ENCODE measurements around the gene RABGEF1.
A peak's percentile ranks its signal among the peaks of the same experiment; 100 is the strongest.
"Not testable (repeated sequence)": the region's sequence is repeated elsewhere in the genome, so short reads cannot be mapped to it uniquely, and the experiment has no call there.

Gene RABGEF1

DNA sequence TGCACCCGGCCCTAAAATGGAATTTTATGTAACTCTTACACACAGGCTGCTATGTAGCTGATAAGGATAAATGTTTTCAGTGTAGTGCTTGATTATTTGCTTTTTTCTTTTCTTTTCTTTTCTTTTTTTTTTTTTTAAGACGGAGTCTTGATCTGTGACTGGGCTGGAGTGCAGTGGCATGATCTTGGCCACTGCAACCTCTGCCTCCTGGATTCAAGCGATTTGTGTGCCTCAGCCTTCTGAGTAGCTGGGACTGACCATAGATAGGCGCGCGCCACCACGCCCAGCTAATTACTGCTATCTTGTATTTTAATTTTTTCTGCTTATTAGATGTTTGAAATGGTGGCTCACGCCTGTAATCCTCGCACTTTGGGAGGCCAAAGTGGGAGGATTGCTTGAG, 3.4 kb downstream of the RABGEF1 start:
- H3K4me3 ChIP-seq (ENCODE audit: low read length) = no peak overlapping the region
- no peak for TF ChIP-seq CTCF (conservative IDR thresholded peaks at IDR 0.05; ENCODE audit: low read length)
- DNase-seq (ENCODE audit: low read depth) = no peak

DNA sequence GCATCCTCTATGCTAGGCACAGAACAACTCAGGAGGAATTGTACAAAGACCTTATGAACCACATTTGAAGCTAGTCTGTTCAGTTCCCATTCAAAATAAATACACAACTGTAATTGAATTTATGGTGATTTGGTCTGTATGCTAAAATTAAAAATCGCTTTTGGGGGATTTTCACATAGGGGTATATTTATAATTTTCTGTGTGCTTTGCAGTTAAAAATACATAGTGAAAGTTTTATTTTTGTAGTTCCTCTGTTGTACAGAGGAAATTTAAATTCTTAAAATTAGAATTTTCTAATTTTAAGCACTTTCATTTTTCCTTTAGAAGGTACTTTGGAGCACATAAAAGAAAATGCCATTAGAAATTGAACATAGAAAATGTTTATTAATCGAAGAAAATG, 6.9 kb downstream of the RABGEF1 start:
- H3K4me3 ChIP-seq (ENCODE audit: low read length) = no peak overlapping the region
- DNase-seq (ENCODE audit: low read depth) = no peak
- TF ChIP-seq CTCF (conservative IDR thresholded peaks at IDR 0.05; ENCODE audit: low read length) = no peak

DNA sequence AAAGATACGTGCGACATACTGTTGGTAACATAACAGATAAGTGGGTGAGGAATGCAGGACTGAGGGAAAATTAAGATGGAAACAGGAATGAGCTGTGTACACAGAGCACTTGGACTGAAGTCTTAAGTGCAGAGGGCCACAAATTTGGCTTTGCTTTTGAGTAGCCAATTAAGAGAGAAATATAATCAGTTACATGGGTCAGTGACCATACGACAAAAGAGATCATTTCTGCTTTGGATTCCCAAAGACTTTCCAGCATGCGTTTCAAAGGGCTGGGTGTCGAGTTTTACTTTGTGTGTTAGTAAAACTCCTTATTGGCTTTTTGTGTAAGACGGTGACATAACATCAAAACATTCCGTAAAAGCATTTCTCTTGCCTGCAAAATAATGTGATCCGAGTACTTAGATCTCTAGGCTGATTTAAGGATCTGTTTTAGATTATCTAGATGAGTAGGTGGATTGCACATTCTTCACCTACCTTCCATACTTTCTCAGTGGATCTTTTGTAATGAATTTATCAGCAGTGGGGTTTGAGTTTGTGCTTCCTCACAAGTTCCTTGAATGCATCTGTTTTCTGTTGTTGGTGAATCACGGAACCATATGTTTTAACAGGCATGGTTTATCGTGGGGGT, 7.5 kb downstream of the RABGEF1 start:
- TF ChIP-seq CTCF (conservative IDR thresholded peaks at IDR 0.05; ENCODE audit: low read length) = no peak

DNA sequence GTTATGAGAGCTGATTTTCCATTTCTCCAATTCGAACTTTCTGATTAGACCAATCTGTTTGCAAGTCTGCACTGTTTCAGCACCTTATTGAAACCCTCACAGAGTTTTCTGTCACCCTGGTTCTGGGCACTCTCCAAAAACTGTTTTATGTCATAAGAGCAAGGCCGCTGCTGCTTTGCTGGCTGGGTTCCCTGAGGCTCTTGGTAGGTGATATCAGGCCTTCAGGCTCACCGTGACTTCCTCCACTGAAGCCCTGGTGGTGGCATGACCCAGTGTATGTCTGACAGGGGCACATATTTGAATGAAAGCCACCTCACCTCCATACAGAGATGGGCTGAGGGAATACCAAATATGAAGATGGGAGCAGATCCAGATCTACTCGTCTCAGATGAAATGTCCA, 8.3 kb downstream of the RABGEF1 start:
- no peak for TF ChIP-seq CTCF (conservative IDR thresholded peaks at IDR 0.05; ENCODE audit: low read length)
- DNase-seq (ENCODE audit: low read depth) = peak; percentile 29
- H3K4me3 ChIP-seq (ENCODE audit: low read length) = no peak overlapping the region

More for the DNA sequence above, 7.5 kb downstream of the RABGEF1 start:
- H3K4me3 ChIP-seq (ENCODE audit: low read length) = no peak overlapping the region
- peak; percentile 84 for DNase-seq (ENCODE audit: low read depth)

DNA sequence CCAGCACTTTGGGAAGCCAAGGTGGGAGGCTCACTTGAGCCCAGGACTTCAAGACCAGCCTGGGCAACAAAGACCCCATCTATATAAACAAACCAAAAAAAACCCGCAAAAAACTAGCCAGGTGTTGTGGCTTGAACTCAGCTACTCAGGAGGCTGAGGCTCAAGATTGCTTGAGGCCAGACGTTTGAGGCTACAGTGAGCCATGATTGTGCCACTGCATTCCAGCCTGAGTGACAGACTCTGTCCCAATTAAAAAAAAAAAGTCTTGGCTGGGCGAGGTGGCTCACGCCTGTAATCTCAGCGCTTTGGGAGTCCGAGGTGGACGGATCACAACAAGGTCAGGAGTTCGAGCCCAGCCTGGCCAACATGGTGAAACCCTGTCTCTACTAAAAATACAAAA, 11.4 kb downstream of the RABGEF1 start:
- DNase-seq (ENCODE audit: low read depth) = no peak
- TF ChIP-seq CTCF (conservative IDR thresholded peaks at IDR 0.05; ENCODE audit: low read length) = no peak
- H3K4me3 ChIP-seq (ENCODE audit: low read length) = no peak overlapping the region

GRCh38 chr7:66754541-66754940, 14.0 kb downstream of the RABGEF1 start:
- DNase-seq (ENCODE audit: low read depth) = no peak
- no peak for TF ChIP-seq CTCF (conservative IDR thresholded peaks at IDR 0.05; ENCODE audit: low read length)
- H3K4me3 ChIP-seq (ENCODE audit: low read length) = no peak overlapping the region

- not testable (repeated sequence) for DNase-seq (ENCODE audit: low read depth); H3K4me3 ChIP-seq (ENCODE audit: low read length)
These were observed 14.5 kb downstream of the RABGEF1 start for GRCh38 chr7:66755059-66755458.

GRCh38 chr7:66756227-66756626, 15.7 kb downstream of the RABGEF1 start:
- H3K4me3 ChIP-seq (ENCODE audit: low read length); DNase-seq (ENCODE audit: low read depth): not testable (repeated sequence)

All from AG10803 (cell line).